MM.1S (cell line): ENCODE results near the gene DEPDC5.

Experiments used
- DNase-seq: peaks from one replicate; pipeline ENCODE4 v3.0.0-alpha.2; 2015
- H2AFZ ChIP-seq: fragments of 300-600 bp; sonication (generic); 2 replicates; pipeline ENCODE4 v1.6.0; 2016; ENCODE audit warnings: antibody characterized with exemption, low read length
- H3F3A ChIP-seq: fragments of 300-600 bp; sonication (generic); 2 replicates; pipeline ENCODE4 v1.6.1; 2016; ENCODE audit warnings: mild to moderate bottlenecking, antibody characterized with exemption, low read length, moderate library complexity, mixed read lengths; ENCODE audit not compliant: insufficient read depth
- H3K27ac ChIP-seq: fragments of 300-600 bp; sonication (generic); 2 replicates; pipeline ENCODE4 v1.5.1; 2016; ENCODE audit warnings: mild to moderate bottlenecking, low read length
- H3K27me3 ChIP-seq: fragments of 300-600 bp; sonication (generic); replicated peaks from 2 replicates; pipeline ENCODE4 v1.6.0; 2016; ENCODE audit warnings: low read length; ENCODE audit not compliant: insufficient read depth
- H3K36me3 ChIP-seq: fragments of 300-600 bp; sonication (generic); replicated peaks from 2 replicates; pipeline ENCODE4 v1.6.1; 2016; ENCODE audit warnings: mild to moderate bottlenecking, low read length, mixed read lengths; ENCODE audit not compliant: insufficient read depth
- H3K4me1 ChIP-seq: fragments of 300-600 bp; sonication (generic); 2 replicates; pipeline ENCODE4 v1.6.1; 2016; ENCODE audit warnings: low read length, mixed read lengths
- H3K4me2 ChIP-seq: fragments of 300-600 bp; sonication (generic); 2 replicates; pipeline ENCODE4 v1.6.0; 2016; ENCODE audit warnings: low read depth, low read length
- H3K4me3 ChIP-seq: fragments of 300-600 bp; sonication (generic); 2 replicates; pipeline ENCODE4 v1.5.1; 2016; ENCODE audit warnings: low read length, mixed read lengths
- H3K79me2 ChIP-seq: fragments of 300-600 bp; sonication (generic); 2 replicates; pipeline ENCODE4 v1.6.1; 2016; ENCODE audit warnings: mixed run types, low read length, mixed read lengths
- H3K9ac ChIP-seq: fragments of 300-600 bp; sonication (generic); 2 replicates; pipeline ENCODE4 v1.6.1; 2016; ENCODE audit warnings: low read length, mixed read lengths
- H3K9me2 ChIP-seq: fragments of 300-600 bp; sonication (generic); replicated peaks from 2 replicates; pipeline ENCODE4 v1.6.1; 2016; ENCODE audit warnings: mild to moderate bottlenecking, low read length, mixed read lengths; ENCODE audit not compliant: insufficient read depth
- H3K9me3 ChIP-seq: fragments of 300-600 bp; sonication (generic); replicated peaks from 2 replicates; pipeline ENCODE4 v1.6.1; 2016; ENCODE audit warnings: mild to moderate bottlenecking, low read length, mixed read lengths; ENCODE audit not compliant: insufficient read depth
- H4K20me1 ChIP-seq: fragments of 300-600 bp; sonication (generic); 2 replicates; pipeline ENCODE4 v1.6.1; 2016; ENCODE audit warnings: mild to moderate bottlenecking, low read length, moderate library complexity, mixed read lengths; ENCODE audit not compliant: insufficient read depth
- CTCF ChIP-seq: fragments of 300-600 bp; sonication (generic); IDR thresholded peaks from 2 replicates; pipeline ENCODE4 v1.5.1; 2016; ENCODE audit warnings: antibody characterized with exemption, low read length, mixed read lengths
- EZH2 ChIP-seq: fragments of 300-600 bp; sonication (generic); optimal IDR thresholded peaks from 2 replicates; pipeline ENCODE3; 2017; ENCODE audit warnings: low read depth, mild to moderate bottlenecking, antibody characterized with exemption, low read length, mixed read lengths
- EZH2phosphoT487 ChIP-seq: fragments of 300-600 bp; sonication (generic); IDR thresholded peaks from 2 replicates; pipeline ENCODE4 v1.6.1; 2018; ENCODE audit warnings: antibody characterized with exemption, low read length

Gene DEPDC5

GRCh38 chr22:31943978-31944699 is 190.3 kb downstream of the DEPDC5 start, which contains the start of gene YWHAH:
Gene YWHAH (plus strand): TSS chr22:31944535. CDS start chr22:31944734, 199 bp downstream.
- H2AFZ ChIP-seq, result peak within 1 kb of the TSS; percentile 86
- H3K4me3 ChIP-seq, result peak within 1 kb of the TSS; percentile 82
- no peaks in the 10 kb centered on the region for H3K9me2 ChIP-seq
- H3K27ac ChIP-seq, result peak within 1 kb of the TSS; percentile 74
- peaks cover 9% of the 10 kb centered on the region for H3F3A ChIP-seq
- TF ChIP-seq EZH2phosphoT487 (no peak), CTCF (no peak), EZH2 (no peak)
- H3K4me2 ChIP-seq, result peak within 1 kb of the TSS; percentile 95
- H3K79me2 ChIP-seq, result peaks cover 44% of the 10 kb centered on the region
- peak; percentile 93 for DNase-seq
- no peaks in the 10 kb centered on the region for H3K27me3 ChIP-seq
- H3K9me3 ChIP-seq, result no peaks in the 10 kb centered on the region
- H3K4me1 ChIP-seq, result peaks cover 14% of the 10 kb centered on the region
- peaks cover 7% of the 10 kb centered on the region for H4K20me1 ChIP-seq
- peak within 1 kb of the TSS; percentile 85 for H3K9ac ChIP-seq
- H3K36me3 ChIP-seq, result peaks cover 5% of the 10 kb centered on the region; the same call in 1 of the 2 replicates

- Histone ChIP-seq H4K20me1 (peaks cover 7% of the 10 kb centered on the region), H3K36me3 (peaks cover 5% of the 10 kb centered on the region; the same call in 1 of the 2 replicates), H2AFZ (peak overlapping the region; percentile 46), H3K9me3 (no peaks in the 10 kb centered on the region), H3K79me2 (peaks cover 51% of the 10 kb centered on the region), H3K27me3 (no peaks in the 10 kb centered on the region), H3K9me2 (no peaks in the 10 kb centered on the region), H3F3A (peaks cover 9% of the 10 kb centered on the region), H3K27ac (peak overlapping the region; percentile 56), H3K4me1 (peaks cover 14% of the 10 kb centered on the region), H3K4me2 (peak overlapping the region; percentile 65), H3K9ac (peak overlapping the region; percentile 85), H3K4me3 (peak overlapping the region; percentile 82)
- peak; percentile 30 for DNase-seq
- TF ChIP-seq EZH2 (no peak), CTCF (no peak), EZH2phosphoT487 (no peak)
These were observed 191.1 kb downstream of the DEPDC5 start for GRCh38 chr22:31944700-31945442.

GRCh38 chr22:31945443-31945855 is 191.6 kb downstream of the DEPDC5 start:
- TF ChIP-seq EZH2 (no peak), CTCF (no peak), EZH2phosphoT487 (no peak)
- H2AFZ ChIP-seq, result peak overlapping the region; percentile 46
- H3K36me3 ChIP-seq, result peaks cover 5% of the 10 kb centered on the region; the same call in 1 of the 2 replicates

More at GRCh38 chr22:31945443-31945855, 191.6 kb downstream of the DEPDC5 start:
- H3K9ac ChIP-seq, result peak overlapping the region; percentile 85
- H3F3A ChIP-seq, result peaks cover 9% of the 10 kb centered on the region
- H3K4me3 ChIP-seq, result peak overlapping the region; percentile 82
- H3K9me2 ChIP-seq, result no peaks in the 10 kb centered on the region
- H3K4me1 ChIP-seq, result peaks cover 14% of the 10 kb centered on the region
- no peaks in the 10 kb centered on the region for H3K9me3 ChIP-seq
- H3K79me2 ChIP-seq, result peaks cover 57% of the 10 kb centered on the region
- peak overlapping the region; percentile 56 for H3K27ac ChIP-seq
- peaks cover 7% of the 10 kb centered on the region for H4K20me1 ChIP-seq
- DNase-seq, result no peak
- H3K27me3 ChIP-seq, result no peaks in the 10 kb centered on the region
- H3K4me2 ChIP-seq, result peak overlapping the region; percentile 65
